Left forelimb (tissue), 1 donor: ENCODE data around the gene MYLK2.
A peak's percentile ranks its signal among the peaks of the same experiment; 100 is the strongest.

ENCODE experiments used
- DNase-seq: peaks from one replicate; pipeline ENCODE4 v3.0.0-alpha.2; 2018; ENCODE audit warnings: low spot score

The MYLK2 gene

GRCh38 chr20:31872406-31872805, 53.2 kb downstream of the MYLK2 start:
- DNase-seq = no peak

- no peak for DNase-seq
These were observed 56.5 kb downstream of the MYLK2 start for GRCh38 chr20:31875671-31876070.

GRCh38 chr20:31877684-31878083, 58.5 kb downstream of the MYLK2 start:
- DNase-seq = no peak

- DNase-seq = peak; percentile 90
These were observed 60.2 kb downstream of the MYLK2 start for GRCh38 chr20:31879143-31879987.

- DNase-seq = no peak
These were observed 62.8 kb downstream of the MYLK2 start for GRCh38 chr20:31881945-31882344.

GRCh38 chr20:31883829-31884228, 64.7 kb downstream of the MYLK2 start:
- DNase-seq = no peak
